HK-2 (cell line): ENCODE data around the gene OLFM1.
A peak's percentile ranks its signal among the peaks of the same experiment; 100 is the strongest.

Experiments
- DNase-seq: peaks from one replicate; pipeline ENCODE4 v3.0.0-alpha.2; 2018; ENCODE audit not compliant: unreplicated experiment

OLFM1 gene

DNA sequence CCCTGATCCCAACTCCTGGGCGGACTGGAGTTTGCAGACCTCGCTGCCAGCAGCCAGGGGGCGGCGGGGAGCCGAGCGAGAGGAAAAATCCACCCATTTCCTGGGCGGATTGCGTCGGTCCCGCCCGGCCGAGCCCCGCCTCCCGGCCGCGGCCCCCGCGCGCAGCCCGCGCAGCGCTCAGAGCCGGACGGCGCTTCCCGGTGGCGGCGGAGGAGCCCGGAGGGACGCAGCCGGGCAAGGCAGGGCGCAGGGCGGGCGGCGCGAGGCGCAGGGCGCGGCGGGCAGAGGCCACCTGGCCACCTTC, at the start of gene OLFM1:
Gene OLFM1 (plus strand): TSS at position 180 of the 304 bp plus-strand sequence. CDS start 322 bp downstream, outside the sequence.
- peak; percentile 41 for DNase-seq

DNA sequence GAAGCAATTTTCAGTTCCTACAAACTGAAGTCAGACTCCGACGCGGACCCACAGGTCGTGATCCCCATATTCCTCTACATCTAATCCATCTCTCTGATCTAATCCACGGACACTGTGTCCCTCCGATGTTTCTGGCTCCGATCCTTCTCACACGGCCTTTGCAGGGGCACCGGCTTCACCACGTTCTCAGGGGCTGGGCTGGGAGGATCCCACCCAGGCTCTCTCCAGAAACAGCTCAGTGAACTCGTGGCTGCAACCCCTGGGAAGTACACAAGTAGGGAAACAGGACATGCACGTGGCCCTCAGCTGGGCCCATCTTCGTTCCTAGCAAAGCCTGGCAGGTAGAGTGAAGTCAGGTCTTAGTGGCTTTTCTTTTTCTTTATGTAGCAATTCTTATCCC, 49.1 kb upstream of the OLFM1 start:
- no peak for DNase-seq

DNA sequence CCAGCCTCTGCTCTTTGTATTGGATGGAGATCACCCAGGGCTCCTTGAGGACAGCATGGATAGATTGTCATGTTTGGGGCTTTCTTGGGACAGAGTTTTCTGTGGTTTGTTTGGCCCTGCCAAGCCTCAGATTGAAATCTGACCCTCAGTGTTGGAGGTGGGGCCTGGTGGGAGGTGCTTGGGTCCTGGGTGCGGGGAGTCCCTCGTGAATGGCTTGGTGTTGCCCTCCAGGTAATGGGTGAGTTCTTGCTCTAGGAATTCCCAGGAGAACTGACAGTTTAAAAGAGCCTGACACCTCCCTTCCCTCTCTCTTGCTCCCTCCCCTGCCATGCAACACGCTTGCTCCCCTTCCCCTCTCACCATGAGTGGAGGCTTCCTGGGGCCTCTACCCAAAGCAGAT, 48.6 kb upstream of the OLFM1 start:
- no peak for DNase-seq

DNA sequence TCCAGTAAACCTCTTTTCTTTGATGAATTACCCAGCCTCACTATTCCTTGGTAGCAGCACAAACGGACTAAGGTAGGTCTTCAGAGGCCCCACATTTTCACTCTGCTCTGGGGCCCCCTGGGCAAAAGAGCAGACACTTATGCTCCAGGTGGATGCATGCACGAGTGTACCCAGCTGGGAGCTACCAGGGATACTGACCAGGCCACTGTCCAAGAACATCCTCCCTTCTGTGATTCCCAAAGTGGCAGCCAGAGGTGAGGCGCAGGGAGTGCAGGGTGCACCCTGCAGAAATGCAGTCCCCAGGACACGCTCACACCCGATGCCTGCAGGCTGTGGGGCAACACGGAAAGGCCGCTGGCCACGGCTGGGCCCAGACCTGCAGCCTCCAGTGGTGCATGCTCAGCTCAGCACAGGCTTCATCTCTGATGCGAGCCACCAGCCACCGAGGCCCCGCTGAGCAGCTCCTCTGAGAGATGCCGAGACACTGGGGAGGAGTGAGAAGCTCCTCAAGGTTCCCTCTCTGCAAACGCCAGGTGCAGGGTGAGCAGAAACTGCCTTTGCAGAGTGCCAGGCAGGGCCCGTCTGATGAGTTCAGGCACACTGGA, 48.1 kb upstream of the OLFM1 start:
- no peak for DNase-seq

DNA sequence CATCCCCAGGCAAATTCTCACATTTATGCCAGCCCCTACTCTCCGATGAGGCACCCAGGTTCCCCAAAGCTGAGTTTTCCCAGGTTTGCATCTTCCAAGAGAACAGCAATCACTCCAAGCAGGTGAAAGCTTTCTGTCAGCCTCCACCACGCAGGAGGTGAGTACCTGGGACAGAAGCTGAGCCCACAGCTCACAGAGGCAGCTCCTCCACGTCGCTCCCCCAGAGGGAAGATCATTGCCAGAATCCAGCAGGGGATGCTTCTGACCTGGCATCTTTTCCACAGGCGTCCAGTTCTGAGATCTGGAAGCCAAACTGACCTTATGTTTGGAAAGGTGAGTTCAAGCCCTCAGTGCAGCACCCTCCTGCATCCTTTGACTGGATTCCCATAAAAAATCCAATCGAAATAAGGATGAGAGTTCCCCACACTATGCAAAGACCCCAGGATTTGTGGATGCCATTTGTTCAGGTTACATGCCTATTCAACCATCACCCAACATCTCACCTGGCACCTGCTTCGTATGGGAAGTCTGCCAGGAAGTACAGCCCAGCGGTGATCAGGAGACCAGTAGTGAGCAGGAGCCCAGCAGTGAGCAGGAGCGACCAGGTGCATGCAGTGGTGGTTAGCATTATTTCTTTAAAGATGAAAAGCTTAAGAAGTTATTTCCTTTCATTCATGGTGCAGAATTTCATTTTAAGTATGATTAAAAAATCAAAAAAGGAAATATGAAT, 47.4 kb upstream of the OLFM1 start:
- no peak for DNase-seq

DNA sequence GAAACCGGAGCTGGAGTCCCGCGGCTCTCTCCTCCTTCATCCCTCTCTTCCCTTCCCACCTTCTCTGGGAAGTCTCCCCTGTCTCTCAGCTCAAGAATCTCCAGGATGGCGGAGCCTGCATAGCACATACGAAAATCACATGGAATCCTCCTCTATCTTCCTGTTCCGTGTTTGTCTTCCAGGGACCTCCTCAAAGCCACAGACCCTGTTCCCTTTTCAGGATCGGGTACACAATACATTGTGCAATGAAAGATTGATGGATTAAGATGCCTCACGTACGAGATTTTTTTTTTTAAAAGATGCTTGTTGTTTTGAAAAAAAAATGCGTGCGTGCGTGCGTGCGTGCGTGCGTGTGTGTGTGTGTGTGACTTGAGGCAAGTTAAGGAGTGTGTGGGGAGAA, 46.6 kb upstream of the OLFM1 start:
- no peak for DNase-seq

DNA sequence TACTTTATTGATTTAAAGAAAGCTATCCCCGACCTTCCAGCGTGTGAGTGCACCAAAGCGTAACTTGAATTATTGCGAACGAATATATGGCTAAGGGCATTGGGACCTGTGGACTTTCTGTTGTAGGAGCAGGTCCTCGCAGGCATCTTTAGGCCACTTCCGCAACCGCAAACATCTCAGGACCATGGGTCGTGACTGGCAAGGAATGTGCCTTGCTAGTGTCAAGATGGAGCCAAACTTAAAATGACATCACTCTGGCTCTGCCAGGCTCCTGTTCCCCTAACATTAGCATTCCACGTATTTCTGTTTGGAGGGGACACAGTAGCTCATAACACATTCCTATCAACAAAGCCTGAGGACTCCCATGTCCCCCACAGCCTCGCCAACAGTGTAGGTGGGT, 44.1 kb upstream of the OLFM1 start:
- DNase-seq: no peak

DNA sequence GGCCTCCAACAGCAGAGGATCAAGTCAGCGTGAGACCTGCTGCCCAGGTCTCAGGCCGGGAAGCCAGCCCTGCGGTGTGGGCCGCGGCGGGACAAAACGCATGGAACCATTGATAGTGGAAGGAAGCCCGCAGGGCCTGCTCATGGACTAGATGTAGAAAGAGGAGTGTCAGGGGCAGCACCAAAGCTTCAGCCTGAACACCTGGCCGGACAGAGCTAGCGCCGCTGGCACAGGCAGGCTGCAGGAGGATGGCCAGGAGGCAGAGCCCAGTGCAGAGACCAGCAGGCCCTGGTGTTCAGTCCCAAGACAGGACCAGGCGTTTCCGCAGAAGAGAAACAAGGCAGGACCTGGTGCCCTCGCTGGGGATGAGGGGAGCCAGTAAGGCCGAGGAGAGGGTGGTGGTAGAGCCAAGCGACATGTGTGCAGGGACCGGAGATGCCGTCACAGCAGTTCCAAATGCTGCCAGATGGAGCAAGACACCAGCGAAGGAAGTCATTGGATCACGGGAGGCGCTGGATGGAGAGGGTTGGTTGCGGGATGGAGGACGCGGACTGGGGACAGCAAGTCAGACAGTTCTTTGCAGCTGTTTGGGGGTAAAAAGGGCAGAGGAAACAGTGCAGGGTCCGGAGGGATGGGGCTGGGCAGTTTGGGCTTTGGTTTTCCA, 42.1 kb upstream of the OLFM1 start:
- DNase-seq: no peak

DNA sequence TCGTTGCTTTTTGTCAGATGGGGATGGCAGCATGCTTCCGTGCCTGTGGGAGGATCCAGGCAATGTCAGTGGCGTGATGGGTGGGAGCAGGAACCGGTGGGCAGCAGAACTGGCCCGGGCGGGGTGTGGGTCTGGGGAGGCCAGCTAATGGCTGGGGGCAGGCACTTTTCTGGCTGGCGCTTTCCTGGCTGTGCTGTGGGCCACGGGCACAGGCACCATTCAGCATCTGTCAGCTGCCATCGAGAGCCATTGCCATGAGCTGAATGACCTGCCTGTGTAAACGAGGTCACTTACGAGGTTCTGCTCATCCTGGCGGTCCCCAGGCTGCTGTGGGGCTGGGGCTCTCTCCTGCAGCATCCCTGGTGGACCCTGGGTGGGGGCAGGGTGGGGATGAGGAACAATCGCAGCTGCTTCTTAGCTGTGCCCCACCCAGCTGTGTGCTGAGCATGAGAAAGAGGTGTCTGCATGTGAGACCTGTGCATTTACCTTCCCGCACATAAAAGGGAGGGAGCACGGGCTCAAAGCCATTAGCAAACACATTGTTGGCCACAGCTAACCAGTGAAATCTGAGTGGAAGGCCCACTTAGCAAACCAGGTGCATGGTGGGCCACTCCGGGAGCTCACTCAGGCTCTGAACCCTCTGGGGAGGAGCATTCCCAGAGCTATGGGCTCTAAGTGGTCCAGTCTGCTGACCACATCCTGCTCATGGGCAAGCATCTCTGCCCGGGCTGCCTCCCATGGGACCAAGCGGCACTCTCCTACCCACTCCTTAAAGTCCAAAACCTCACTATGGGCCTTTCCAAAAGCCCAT, 41.3 kb upstream of the OLFM1 start:
- DNase-seq: no peak

DNA sequence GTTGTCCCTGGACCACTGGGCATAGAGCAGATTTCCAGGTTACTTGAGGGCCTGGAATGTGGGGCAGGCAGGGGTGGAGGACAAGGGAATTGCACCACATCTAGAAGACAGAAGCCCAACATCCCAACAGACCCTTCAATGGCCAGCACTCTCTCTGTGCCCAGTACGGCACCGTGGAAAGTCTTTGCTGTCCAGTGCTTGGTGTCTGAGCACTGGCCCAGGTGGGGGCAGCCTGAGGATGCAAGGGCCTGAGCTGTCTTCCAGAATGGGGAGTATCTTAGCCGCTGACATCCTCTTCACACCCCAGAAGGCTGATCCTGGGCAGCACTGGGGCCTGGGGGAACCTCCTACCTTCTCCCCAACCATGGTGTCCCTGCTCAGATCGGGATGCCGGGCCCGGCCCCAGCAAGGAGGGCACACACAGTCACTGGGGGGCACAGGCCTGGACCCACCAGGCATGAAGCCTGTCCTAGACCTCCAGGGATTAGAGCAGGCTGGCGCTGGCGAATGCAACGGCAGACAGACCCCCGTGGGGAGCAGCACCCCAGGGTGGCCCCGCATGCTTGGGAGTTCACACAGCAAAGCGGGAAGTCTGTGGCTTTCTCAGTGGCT, 40.6 kb upstream of the OLFM1 start:
- DNase-seq: no peak

DNA sequence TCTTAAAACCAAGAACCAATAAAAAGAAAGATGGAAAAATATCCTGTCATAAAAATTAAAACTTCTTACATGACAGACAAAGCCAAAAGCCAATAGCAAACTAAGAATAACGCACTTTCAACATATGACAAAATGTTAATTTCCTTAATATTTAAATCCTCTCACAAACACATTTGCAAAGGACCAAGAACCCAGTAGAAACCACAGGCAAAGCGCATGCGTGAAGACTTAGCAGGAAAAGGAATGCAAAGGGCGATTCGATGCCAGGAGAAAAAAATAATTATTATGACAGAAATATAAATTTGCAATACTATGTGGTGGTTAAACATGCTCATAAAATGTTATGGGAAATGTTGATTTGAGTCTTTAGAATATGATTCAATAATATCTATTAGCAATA, 39.9 kb upstream of the OLFM1 start:
- DNase-seq: no peak

DNA sequence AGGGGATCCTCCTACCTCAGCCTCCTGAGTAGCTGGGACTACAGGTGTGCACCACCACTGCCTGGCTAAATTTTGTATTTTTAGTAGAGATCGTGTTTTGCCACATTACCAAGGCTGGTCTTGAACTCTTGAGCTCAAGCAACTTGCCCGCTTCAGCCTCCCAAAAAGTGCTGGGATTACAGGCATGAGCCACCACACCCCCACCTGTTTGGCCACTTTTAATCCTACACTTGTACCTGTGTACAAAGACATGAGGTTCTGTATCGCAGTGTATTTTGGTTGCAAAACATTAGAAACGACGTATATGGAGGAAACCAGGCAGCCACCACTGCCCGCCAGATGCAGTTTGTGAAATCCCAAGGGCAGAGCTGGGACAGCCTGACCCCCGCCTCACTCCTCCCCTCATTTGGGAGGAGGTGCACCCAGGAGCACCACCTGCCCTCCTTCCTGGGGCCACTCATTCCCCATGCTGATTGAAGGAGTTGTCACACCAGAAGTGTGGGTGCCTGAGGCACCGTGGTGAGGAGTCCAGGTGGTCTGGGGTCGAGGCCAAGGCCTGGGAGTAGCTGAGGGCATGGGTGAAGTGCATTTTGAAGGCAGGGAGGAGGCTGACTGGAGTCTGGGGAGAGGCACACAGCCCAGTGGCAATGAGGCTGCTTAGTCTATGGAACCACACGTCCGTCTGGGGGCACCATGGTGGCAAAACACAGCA, 39.3 kb upstream of the OLFM1 start:
- no peak for DNase-seq

DNA sequence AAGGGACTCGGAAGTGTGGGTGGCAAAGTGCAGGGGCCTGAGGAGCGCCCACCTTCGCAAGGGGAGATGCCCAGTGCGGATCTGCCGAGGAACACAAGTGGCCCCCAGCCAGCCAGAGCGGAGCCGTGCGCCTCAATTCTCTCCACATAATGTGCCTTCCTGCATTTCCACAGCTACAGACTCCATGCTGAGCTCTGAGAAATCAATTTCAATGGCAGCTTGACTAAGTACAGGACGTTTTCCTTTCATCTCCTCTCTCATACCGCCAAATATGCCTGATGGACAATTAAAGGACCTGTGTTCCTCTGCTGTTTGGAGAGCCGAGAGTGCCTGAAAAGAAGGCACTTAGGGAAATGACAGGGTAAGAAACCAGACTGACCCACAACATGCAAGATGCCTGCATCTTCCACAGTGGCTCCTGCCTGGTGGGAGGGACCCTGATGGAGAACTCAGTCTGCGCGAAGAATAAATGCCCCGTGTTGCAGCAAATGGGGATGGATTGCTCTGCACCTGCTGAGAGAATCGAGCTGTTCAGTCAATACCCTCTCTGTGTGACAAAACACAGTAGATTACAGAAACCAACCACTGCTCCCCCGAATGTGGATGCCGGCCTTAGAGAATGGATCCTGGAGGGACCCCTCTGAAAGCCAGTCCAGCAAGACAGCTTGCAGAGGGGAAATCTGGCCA, 38.6 kb upstream of the OLFM1 start:
- no peak for DNase-seq

DNA sequence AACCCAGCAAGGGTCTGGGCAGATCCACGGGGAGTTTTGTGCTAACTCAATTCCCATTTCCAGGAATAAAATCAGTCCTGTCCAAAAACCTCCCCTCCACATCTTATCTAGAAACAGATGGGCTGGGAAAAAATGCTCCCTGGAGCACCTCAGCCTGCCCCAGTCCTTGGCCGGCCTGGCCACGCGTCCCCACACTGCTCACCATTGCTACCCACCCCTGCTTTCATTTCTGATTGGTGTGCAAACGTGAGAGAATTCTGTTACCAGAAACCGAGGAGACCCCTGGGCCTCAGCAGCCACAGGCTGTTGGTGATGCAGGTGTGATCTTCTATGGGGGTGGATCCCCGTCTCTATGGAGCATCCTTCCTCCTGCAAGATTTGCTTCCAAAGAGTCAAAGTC, 38.0 kb upstream of the OLFM1 start:
- DNase-seq: no peak

DNA sequence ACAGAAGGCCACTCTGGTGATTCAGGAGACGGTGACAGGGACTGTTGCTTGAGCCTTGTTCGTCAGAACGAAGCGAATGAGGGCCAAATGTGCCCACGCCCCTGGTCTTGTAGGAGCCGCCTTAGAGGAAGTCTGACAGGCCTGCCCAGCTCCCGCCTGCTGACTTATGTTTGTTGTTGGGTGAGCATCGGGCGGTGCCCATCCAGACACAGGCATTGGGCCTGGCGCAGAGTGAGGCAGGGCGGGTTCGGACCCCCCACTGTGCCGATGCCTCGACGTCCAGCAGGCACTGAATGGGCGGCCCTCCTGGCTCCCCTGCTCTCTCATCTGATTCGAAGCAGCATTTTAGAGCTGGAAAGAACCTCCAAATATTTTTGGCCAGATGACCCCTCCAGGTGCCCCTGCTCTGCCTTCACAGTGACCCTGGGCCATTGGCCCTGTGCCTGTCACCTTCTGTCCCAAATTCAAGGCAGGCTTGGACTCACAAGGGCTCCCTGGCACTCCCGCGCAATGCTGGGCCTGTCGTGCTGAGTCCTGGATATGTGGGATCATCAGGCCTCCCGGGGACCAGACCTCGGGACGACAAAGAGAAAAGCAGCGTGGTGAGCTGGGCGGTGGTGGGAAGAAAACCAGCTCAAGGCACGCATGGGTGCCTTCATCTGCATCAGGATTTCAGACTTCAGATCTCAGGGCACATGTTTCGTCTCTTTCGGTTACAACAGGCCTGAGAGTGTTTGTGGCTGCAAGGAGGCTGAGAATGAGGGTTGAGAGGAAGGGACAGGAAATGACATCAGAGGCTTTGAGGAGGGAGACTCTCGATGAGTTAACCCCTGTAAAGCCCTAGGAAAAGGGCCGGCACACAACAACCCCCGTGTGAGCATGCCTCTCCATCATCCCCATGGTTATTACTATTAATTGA, 37.1 kb upstream of the OLFM1 start:
- no peak for DNase-seq

DNA sequence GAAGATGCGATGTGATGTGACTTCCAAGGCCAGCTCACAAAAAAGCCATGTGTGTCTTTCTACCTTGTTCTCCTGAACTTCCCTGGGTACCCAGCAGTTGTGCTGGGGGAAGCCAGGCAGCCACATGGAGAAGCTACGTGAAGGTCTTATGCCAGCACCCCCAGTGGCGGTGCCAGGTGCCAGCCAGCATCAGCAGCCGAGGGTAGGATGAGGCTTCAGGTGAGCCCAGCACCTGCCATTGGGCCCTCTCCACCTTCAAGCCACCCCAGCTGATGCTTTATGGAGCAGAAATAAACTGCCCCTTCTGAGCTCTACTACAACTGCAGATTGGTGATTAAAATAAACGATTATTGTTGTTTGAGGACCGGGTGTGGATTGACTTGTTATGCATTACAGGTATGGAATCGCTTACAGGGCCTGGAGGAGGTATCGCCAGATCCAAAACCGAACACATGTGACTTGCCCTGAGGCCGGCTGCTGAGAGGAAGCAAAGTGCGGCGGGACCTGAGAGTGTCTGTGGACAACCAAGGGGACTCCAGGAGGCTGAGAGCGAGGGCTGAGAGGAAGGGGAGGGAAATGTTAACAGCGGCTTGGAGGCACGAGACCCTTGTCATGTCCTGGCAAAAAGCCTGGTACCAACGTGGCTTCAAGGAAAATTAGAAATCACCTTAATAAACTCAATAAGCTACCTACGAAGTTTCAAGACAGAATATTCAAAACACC, 36.0 kb upstream of the OLFM1 start:
- no peak for DNase-seq

DNA sequence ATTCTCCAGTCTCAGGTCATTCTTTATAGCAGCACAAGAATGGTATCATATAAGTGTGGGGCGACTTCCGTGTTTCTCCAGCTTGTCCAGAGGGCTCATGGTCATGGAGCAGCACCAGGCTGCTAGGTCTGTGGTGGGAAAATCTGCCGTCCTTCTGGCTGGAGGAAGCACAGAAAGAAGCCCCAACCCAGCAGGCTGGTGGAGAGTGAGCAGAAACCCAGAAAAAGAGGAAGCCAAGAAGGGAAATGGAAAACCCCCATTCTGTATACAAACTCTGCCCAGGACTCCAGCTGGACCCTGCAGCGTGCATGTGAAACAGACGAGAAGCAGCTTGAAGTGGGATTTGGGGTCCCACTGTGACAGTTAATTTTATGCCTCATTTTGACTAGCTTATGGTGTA, 34.3 kb upstream of the OLFM1 start:
- DNase-seq: no peak

DNA sequence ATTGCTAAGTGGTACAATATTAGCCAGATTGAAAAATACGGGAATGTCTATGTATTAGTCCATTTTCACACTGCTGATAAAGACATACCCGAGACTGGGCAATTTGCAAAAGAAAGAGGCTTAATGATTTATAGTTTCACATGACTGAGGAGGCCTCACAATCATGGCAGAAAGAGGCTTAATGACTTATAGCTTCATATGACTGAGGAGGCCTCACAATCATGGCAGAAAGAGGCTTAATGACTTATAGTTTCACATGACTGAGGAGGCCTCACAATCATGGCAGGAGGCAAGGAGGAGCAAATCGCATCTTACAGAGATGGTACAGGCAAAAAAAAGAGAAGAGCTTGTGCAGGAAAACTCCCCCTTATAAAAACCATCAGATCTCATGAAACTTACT, 32.3 kb upstream of the OLFM1 start:
- no peak for DNase-seq

DNA sequence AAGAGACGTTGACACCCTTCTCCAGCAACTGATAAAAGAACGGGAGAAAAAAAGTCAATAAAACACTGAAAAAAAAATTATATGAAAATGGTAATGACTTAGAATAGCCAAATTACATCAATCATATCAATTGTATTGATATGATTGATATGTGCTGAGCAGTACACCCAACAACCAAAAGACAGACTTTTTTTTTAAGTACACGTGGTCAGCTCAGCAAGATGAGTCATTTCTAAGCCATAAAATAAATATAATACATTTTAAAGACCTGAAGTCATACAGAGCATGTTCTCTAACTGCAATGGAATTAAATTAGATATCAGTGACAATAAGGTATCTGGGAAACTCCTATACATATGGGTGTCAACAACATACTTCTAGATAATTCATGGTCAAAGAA, 30.9 kb upstream of the OLFM1 start:
- DNase-seq: no peak
